Measurements from ENCODE around the gene SLC23A2.

SLC23A2 gene

DNA sequence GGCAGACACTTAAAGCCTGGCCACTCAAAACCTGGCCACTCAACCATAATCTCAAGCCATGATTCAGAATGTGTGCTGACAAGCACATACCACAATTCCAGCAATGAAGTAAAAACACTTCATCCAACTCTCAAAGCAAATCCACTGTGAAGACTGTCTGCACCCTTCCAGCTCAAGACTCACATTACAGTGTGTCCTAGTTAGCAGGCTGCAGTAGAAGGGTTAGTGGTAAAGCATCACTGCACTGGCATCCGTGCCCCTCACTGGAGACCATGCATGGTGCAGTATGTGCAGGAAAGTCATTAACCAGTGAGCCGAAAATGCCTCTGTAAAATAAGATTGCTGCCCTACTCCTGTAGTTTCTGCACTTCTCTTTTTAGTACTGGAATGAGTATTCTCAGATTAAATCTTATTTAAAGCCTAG, 43.4 kb downstream of the SLC23A2 start:
- no peak overlapping the region for H3K4me2 ChIP-seq (ENCODE audit: low read length)
- peaks cover 2% of the 10 kb centered on the region for H3K4me1 ChIP-seq (ENCODE audit: control insufficient read depth, insufficient read depth, low read length)
- no peaks in the 10 kb centered on the region for H3K36me3 ChIP-seq (ENCODE audit: insufficient read depth, low read length)
- no peak overlapping the region for H3K9ac ChIP-seq (ENCODE audit: low read depth, low read length)
- H3K27me3 ChIP-seq (ENCODE audit: control insufficient read depth, insufficient read depth, low read length): no peaks in the 10 kb centered on the region
- no peaks in the 10 kb centered on the region for H3K9me3 ChIP-seq (replicated peaks; ENCODE audit: low read length)
- H3K4me3 ChIP-seq (ENCODE audit: low read length): no peak overlapping the region

DNA sequence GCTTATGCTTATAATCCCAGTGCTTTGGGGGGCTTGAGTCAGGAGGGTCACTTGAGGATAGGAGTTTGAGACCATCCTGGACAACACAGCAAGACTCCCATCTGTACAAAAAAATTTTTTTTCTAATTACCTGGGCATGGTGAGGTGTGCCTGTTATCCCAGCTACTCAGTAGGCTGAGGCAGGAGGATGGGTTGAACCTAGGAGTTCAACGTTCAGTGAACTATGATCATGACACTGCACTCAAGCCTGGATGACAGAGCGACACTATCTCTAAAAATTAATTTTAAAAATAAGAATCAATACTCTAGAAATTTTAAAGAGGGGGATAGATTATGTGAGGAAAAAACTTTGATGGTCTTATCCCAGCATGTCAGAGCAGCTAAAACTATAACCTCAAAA, 44.1 kb downstream of the SLC23A2 start:
- Histone ChIP-seq H3K9me3 (replicated peaks; ENCODE audit: low read length) (no peaks in the 10 kb centered on the region), H3K27me3 (ENCODE audit: control insufficient read depth, insufficient read depth, low read length) (no peaks in the 10 kb centered on the region), H3K4me1 (ENCODE audit: control insufficient read depth, insufficient read depth, low read length) (peaks cover 2% of the 10 kb centered on the region), H3K9ac (ENCODE audit: low read depth, low read length) (no peak overlapping the region), H3K36me3 (ENCODE audit: insufficient read depth, low read length) (no peaks in the 10 kb centered on the region), H3K4me3 (ENCODE audit: low read length) (no peak overlapping the region), H3K4me2 (ENCODE audit: low read length) (no peak overlapping the region)

DNA sequence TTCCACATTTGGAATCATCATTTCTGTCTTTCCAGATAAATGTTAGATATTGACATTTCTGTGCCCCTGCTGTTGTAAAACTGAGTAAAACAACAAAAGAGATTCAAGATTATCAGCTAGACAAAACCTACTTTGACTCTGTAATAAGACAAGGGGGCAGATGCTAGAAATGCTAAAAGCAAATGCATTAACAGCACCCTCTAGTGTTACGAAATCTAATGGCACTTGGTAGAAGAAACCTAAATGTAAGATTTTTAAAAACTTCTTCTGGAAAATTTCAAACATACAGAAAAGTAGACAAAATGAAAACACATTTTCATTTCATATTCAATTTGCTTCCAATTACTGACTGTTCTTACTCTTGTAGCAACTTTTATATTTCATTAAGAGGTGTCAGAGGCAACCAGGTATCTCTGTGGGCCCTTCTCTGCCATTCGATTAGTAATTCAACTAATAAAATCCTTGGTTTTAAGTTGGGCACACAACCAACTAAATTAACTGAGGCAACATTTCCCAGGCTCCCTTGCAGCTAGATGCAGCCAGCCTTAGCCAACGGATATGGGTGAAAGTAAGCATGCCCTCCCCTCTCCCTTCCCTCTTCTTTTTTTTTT, 45.0 kb downstream of the SLC23A2 start:
- Histone ChIP-seq H3K4me2 (ENCODE audit: low read length) (no peak overlapping the region), H3K9ac (ENCODE audit: low read depth, low read length) (no peak overlapping the region), H3K27me3 (ENCODE audit: control insufficient read depth, insufficient read depth, low read length) (no peaks in the 10 kb centered on the region), H3K4me3 (ENCODE audit: low read length) (no peak overlapping the region), H3K9me3 (replicated peaks; ENCODE audit: low read length) (no peaks in the 10 kb centered on the region), H3K4me1 (ENCODE audit: control insufficient read depth, insufficient read depth, low read length) (peaks cover 7% of the 10 kb centered on the region), H3K36me3 (ENCODE audit: insufficient read depth, low read length) (no peaks in the 10 kb centered on the region)

DNA sequence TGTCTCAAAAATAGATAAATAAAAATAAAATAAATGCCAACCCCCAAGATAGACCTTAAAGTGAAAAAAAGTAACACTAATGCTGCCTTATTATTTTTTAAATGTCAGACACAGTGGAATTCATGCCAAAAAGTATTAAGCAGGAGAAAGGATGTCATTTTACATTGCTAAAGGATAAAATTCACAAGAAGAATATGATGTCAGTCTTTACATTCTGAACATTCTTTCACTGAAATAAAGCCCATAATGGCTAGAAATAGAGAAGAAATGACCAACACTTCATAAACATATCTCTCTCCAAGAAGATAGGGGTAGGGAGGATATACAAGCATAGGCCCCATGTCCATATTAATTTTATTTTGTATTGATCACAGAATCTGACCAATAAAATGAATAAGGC, 47.4 kb downstream of the SLC23A2 start:
- no peak overlapping the region for H3K4me2 ChIP-seq (ENCODE audit: low read length)
- no peaks in the 10 kb centered on the region for H3K36me3 ChIP-seq (ENCODE audit: insufficient read depth, low read length)
- H3K9me3 ChIP-seq (replicated peaks; ENCODE audit: low read length): no peaks in the 10 kb centered on the region
- no peak overlapping the region for H3K9ac ChIP-seq (ENCODE audit: low read depth, low read length)
- H3K4me1 ChIP-seq (ENCODE audit: control insufficient read depth, insufficient read depth, low read length): peaks cover 13% of the 10 kb centered on the region
- no peaks in the 10 kb centered on the region for H3K27me3 ChIP-seq (ENCODE audit: control insufficient read depth, insufficient read depth, low read length)
- H3K4me3 ChIP-seq (ENCODE audit: low read length): no peak overlapping the region

DNA sequence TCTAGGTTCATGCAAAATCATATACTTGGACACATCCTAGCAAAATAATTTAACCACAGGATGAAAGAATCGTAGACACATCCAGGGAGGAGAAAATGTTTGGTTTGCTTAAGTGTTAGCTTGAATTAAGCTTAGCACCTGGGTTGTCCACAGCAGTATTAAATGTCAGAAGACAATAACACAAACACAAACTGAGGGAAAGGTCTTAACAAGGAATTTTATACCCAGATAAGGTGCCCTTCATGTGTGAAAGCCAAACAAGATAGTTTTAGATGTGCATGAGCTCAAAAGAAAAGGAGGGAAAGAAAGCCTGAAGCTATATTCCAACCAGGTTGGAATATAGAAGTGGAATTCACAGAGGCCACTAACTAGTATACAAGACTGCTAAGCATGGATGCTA, 49.1 kb downstream of the SLC23A2 start:
- H3K4me3 ChIP-seq (ENCODE audit: low read length): no peak overlapping the region
- no peak overlapping the region for H3K9ac ChIP-seq (ENCODE audit: low read depth, low read length)
- no peak overlapping the region for H3K4me2 ChIP-seq (ENCODE audit: low read length)
- no peaks in the 10 kb centered on the region for H3K9me3 ChIP-seq (replicated peaks; ENCODE audit: low read length)
- H3K36me3 ChIP-seq (ENCODE audit: insufficient read depth, low read length): no peaks in the 10 kb centered on the region
- no peaks in the 10 kb centered on the region for H3K27me3 ChIP-seq (ENCODE audit: control insufficient read depth, insufficient read depth, low read length)
- peaks cover 11% of the 10 kb centered on the region for H3K4me1 ChIP-seq (ENCODE audit: control insufficient read depth, insufficient read depth, low read length)

DNA sequence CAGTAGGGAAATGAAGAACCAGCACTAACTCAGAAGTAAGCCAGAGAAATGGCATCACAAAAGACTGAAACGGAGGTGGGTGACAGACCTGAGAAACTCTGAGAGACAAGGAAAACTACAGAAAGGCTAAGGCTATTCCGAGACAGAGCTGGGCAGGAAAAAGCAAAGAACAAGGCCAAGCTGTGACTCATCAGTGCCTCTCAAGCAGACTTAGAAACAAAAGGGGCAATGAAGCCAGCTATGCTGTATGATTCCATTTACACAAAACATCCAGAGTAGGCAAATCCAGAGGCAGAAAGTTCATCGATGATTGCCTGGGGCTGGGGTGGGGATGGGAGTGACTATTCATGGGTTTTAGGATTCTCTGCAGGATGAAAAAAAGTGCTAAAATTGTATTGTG, 50.0 kb downstream of the SLC23A2 start:
- H3K4me3 ChIP-seq (ENCODE audit: low read length): no peak overlapping the region
- H3K9ac ChIP-seq (ENCODE audit: low read depth, low read length): peak overlapping the region; percentile 53
- peaks cover 11% of the 10 kb centered on the region for H3K4me1 ChIP-seq (ENCODE audit: control insufficient read depth, insufficient read depth, low read length)
- H3K36me3 ChIP-seq (ENCODE audit: insufficient read depth, low read length): no peaks in the 10 kb centered on the region
- peak overlapping the region; percentile 60 for H3K4me2 ChIP-seq (ENCODE audit: low read length)
- no peaks in the 10 kb centered on the region for H3K9me3 ChIP-seq (replicated peaks; ENCODE audit: low read length)
- H3K27me3 ChIP-seq (ENCODE audit: control insufficient read depth, insufficient read depth, low read length): no peaks in the 10 kb centered on the region

DNA sequence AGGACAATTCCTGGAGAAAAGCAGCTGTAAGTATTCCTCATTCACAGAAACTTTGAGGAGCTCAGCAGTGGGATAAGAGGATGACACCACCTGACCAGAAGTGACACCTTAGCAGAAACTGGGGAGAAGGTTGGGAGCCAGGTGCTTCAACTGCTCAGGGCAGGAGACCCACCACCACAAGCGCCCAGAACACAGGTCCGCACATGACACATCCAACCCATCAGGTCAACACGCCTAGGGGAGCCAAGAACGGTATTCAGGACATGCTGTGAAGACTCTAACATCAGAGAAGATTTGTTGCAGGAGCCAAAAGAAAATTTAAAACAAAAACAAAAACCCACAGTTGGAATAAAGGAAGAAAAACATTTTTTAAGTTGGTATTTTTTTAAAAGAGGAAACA, 50.5 kb downstream of the SLC23A2 start:
- peak overlapping the region; percentile 60 for H3K4me2 ChIP-seq (ENCODE audit: low read length)
- no peaks in the 10 kb centered on the region for H3K9me3 ChIP-seq (replicated peaks; ENCODE audit: low read length)
- no peaks in the 10 kb centered on the region for H3K36me3 ChIP-seq (ENCODE audit: insufficient read depth, low read length)
- H3K4me1 ChIP-seq (ENCODE audit: control insufficient read depth, insufficient read depth, low read length): peaks cover 11% of the 10 kb centered on the region
- H3K9ac ChIP-seq (ENCODE audit: low read depth, low read length): peak overlapping the region; percentile 53
- H3K4me3 ChIP-seq (ENCODE audit: low read length): no peak overlapping the region
- H3K27me3 ChIP-seq (ENCODE audit: control insufficient read depth, insufficient read depth, low read length): no peaks in the 10 kb centered on the region

DNA sequence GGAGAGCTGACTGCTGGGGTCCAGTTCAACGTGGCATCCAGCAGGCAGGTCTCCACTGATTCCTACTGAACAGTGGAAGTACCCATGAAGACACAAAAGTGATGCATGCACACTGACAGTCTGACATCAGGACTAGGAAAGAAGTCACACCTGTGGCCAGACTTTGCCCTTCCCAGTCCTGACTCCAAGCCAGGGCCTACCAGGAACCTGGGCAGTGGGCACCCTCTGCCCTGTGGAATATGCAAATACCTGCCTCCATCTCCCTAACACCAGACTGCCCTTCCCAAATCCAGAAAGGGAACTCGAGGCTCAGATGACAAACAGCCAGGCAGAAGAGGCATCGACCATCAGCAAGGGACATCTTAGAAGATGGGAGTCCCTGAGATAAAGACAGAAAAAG, 50.9 kb downstream of the SLC23A2 start:
- no peaks in the 10 kb centered on the region for H3K27me3 ChIP-seq (ENCODE audit: control insufficient read depth, insufficient read depth, low read length)
- H3K4me2 ChIP-seq (ENCODE audit: low read length): no peak overlapping the region
- no peak overlapping the region for H3K4me3 ChIP-seq (ENCODE audit: low read length)
- no peak overlapping the region for H3K9ac ChIP-seq (ENCODE audit: low read depth, low read length)
- H3K36me3 ChIP-seq (ENCODE audit: insufficient read depth, low read length): no peaks in the 10 kb centered on the region
- H3K9me3 ChIP-seq (replicated peaks; ENCODE audit: low read length): no peaks in the 10 kb centered on the region
- H3K4me1 ChIP-seq (ENCODE audit: control insufficient read depth, insufficient read depth, low read length): peaks cover 11% of the 10 kb centered on the region

DNA sequence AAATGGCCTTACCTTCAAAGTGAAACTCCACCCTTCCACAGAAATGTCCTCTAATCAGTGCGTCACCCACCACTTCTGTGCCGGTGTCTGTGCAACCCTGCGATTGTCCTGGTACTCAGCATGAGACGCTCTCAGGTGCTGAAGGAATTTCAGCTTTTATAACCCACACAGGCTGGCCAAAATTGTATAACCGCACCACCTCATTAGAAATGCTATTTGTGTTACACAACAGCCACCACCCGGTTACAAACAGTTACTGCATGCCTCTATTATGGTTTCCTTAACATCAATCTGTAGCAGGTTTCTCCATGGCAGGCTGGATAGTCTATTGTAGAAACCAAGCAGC, 51.5 kb downstream of the SLC23A2 start:
- Histone ChIP-seq H3K9ac (ENCODE audit: low read depth, low read length) (no peak overlapping the region), H3K4me3 (ENCODE audit: low read length) (no peak overlapping the region)

DNA sequence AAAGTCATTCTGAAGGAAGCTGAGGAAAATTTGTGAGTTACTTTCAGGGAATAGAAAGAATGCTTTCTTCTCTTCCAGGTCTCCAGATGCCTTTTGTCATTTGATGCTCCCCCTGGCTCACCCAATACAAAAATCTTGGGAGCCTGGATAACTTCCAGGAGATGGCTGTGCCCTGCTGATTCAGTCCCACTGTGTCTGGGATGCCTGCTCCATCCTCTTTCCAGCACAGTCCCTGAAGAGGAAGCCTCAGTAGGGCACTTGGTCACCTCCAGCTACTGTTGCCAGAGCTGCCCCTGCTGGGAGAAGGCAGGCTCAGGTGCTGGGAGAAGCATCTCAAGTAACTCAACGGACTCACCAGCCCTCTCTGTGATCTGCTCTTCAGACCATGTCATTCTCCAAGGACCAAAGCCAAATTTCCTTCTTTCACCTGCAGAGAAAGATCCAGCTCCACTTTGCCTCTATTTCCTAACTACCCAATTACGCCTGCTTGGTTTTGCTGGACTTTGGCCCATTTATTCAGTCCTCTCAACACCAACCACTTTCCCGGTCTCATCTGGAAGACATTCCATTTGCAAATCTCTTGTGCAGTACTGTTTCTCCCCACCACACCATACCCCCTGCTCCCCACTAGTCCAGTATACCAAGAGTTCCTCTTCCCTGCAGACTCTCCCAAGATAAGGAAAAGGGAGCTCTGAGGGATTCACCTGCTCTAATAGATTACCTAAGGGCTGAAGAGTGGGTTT, 53.3 kb downstream of the SLC23A2 start:
- no peaks in the 10 kb centered on the region for H3K27me3 ChIP-seq (ENCODE audit: control insufficient read depth, insufficient read depth, low read length)
- H3K4me2 ChIP-seq (ENCODE audit: low read length): no peak overlapping the region
- no peaks in the 10 kb centered on the region for H3K9me3 ChIP-seq (replicated peaks; ENCODE audit: low read length)
- H3K4me1 ChIP-seq (ENCODE audit: control insufficient read depth, insufficient read depth, low read length): peaks cover 11% of the 10 kb centered on the region
- no peaks in the 10 kb centered on the region for H3K36me3 ChIP-seq (ENCODE audit: insufficient read depth, low read length)
- no peak overlapping the region for H3K4me3 ChIP-seq (ENCODE audit: low read length)
- no peak overlapping the region for H3K9ac ChIP-seq (ENCODE audit: low read depth, low read length)

More for the DNA sequence above, 51.5 kb downstream of the SLC23A2 start:
- peaks cover 11% of the 10 kb centered on the region for H3K4me1 ChIP-seq (ENCODE audit: control insufficient read depth, insufficient read depth, low read length)
- no peak overlapping the region for H3K4me2 ChIP-seq (ENCODE audit: low read length)
- H3K36me3 ChIP-seq (ENCODE audit: insufficient read depth, low read length): no peaks in the 10 kb centered on the region
- H3K9me3 ChIP-seq (replicated peaks; ENCODE audit: low read length): no peaks in the 10 kb centered on the region
- no peaks in the 10 kb centered on the region for H3K27me3 ChIP-seq (ENCODE audit: control insufficient read depth, insufficient read depth, low read length)

DNA sequence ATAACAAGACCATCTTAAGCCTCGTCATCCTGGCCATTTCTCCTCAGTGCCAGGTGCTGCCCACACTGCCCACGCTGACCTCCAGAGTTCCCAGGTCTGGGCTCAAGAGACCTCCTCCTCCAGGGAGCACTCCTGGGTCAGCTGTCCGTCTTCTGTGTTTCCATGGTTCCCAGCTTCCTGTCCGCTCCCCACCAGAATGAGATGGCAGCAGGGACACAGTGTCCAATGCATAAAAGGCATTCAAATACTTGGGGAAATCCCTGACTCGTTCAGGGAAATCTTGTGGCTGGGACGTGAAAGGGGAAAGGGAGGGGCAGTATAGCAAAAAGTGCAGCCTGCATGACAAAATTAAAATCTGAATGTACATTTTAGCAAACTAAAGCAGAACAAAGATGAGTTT, 54.3 kb downstream of the SLC23A2 start:
- Histone ChIP-seq H3K9me3 (replicated peaks; ENCODE audit: low read length) (no peaks in the 10 kb centered on the region), H3K4me3 (ENCODE audit: low read length) (no peak overlapping the region), H3K36me3 (ENCODE audit: insufficient read depth, low read length) (no peaks in the 10 kb centered on the region), H3K4me2 (ENCODE audit: low read length) (no peak overlapping the region), H3K9ac (ENCODE audit: low read depth, low read length) (no peak overlapping the region), H3K4me1 (ENCODE audit: control insufficient read depth, insufficient read depth, low read length) (peaks cover 11% of the 10 kb centered on the region), H3K27me3 (ENCODE audit: control insufficient read depth, insufficient read depth, low read length) (no peaks in the 10 kb centered on the region)

DNA sequence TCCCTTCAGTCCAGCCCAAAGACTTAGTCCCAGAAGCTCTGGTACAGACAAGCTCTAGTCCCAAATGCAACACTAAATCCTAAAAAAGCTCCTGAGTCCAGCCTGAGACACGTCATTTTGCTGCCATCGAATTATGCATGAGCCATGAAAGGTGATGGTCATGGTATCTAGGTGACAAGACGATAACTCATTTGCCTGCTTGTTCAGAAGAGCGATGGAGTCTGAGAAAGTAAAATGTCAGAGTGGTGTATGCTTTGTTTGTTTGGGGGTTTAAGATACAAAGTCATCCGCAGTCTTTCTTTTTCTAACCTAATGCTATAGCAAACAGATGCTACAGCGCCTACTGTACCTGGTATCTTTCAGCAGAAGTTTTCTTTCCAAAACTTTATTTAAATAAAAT, 54.7 kb downstream of the SLC23A2 start:
- peaks cover 9% of the 10 kb centered on the region for H3K4me1 ChIP-seq (ENCODE audit: control insufficient read depth, insufficient read depth, low read length)

More for the DNA sequence above, 54.7 kb downstream of the SLC23A2 start:
- H3K9me3 ChIP-seq (replicated peaks; ENCODE audit: low read length): no peaks in the 10 kb centered on the region
- H3K36me3 ChIP-seq (ENCODE audit: insufficient read depth, low read length): no peaks in the 10 kb centered on the region
- H3K9ac ChIP-seq (ENCODE audit: low read depth, low read length): no peak overlapping the region
- no peak overlapping the region for H3K4me3 ChIP-seq (ENCODE audit: low read length)
- H3K4me2 ChIP-seq (ENCODE audit: low read length): no peak overlapping the region
- no peaks in the 10 kb centered on the region for H3K27me3 ChIP-seq (ENCODE audit: control insufficient read depth, insufficient read depth, low read length)
